Calu3 (cell line): ENCODE measurements around the gene GAS7. TPM values are rescaled to one million over a fixed set of nuclear protein-coding genes. Genes with fewer than 3 reads are reported as not detected.

Experiments
- BruUV-seq: library from RNA; stranded (reverse); fragments of 400-500 nt; replicated peaks from 2 replicates; lab custom pipeline; 2021; lab: Mats Ljungman, UMichigan
- CTCF ChIA-PET: fragments of 300-600 bp; sonication (Branson Sonifier 250); formaldehyde crosslinking; loops from one replicate; lab custom pipeline; 2022; ENCODE audit warnings: antibody characterized with exemption; lab: Charles Lee
- DNase-seq: peaks from one replicate; pipeline ENCODE4 v3.0.0; 2022
- H3K27ac Mint-ChIP-seq: one replicate; pipeline ENCODE4 v1.8.0; 2022; ENCODE audit warnings: mixed read lengths; ENCODE audit not compliant: unreplicated experiment
- H3K27me3 Mint-ChIP-seq: one replicate; pipeline ENCODE4 v1.8.0; 2022; ENCODE audit warnings: mixed read lengths; ENCODE audit not compliant: unreplicated experiment
- H3K36me3 Mint-ChIP-seq: one replicate; pipeline ENCODE4 v1.8.0; 2022; ENCODE audit warnings: mild to moderate bottlenecking, moderate library complexity, mixed read lengths; ENCODE audit not compliant: insufficient read depth, unreplicated experiment
- H3K4me1 Mint-ChIP-seq: one replicate; pipeline ENCODE4 v1.8.0; 2022; ENCODE audit warnings: mild to moderate bottlenecking, low read depth, mixed read lengths; ENCODE audit not compliant: unreplicated experiment
- H3K4me3 Mint-ChIP-seq: one replicate; pipeline ENCODE4 v1.8.0; 2022; ENCODE audit warnings: mild to moderate bottlenecking, low read depth, moderate library complexity, mixed read lengths; ENCODE audit not compliant: unreplicated experiment
- H3K9me3 Mint-ChIP-seq: one replicate; pipeline ENCODE4 v1.8.0; 2022; ENCODE audit warnings: low read depth, mixed read lengths; ENCODE audit not compliant: unreplicated experiment
- CTCF ChIP-seq: fragments of 200-600 bp; IDR thresholded peaks from one replicate; pipeline ENCODE4 v1.8.0; 2022; ENCODE audit warnings: antibody characterized with exemption; ENCODE audit not compliant: unreplicated experiment
- intact Hi-C: fragments of 100-400 bp; cut with micrococcal nuclease; formaldehyde crosslinking; loops from one replicate; pipeline ENCODE4 v1.10.0; 2022; ENCODE audit not compliant: unreplicated experiment
- total RNA-seq: library from RNA; stranded (reverse); gene quantifications from 2 replicates; pipeline ENCODE4 v1.2.3, GENCODE V29; 2022

GAS7 gene
- total RNA-seq, 1 experiment from 2014 or later = 0.42 TPM

- BruUV-seq = no TSS peak
These were observed 54.0 kb downstream of the GAS7 start for GRCh38 chr17:10144456-10144855.

GRCh38 chr17:10141436-10141835, 57.0 kb downstream of the GAS7 start:
- H3K27ac Mint-ChIP-seq = no peak overlapping the region
- no peaks in the 10 kb centered on the region for H3K4me1 Mint-ChIP-seq
- CTCF ChIA-PET = no interaction called here
- H3K27me3 Mint-ChIP-seq = no peaks in the 10 kb centered on the region
- no peaks in the 10 kb centered on the region for H3K9me3 Mint-ChIP-seq
- no peak for TF ChIP-seq CTCF
- no peak for DNase-seq
- no peak overlapping the region for H3K4me3 Mint-ChIP-seq
- H3K36me3 Mint-ChIP-seq = no peaks in the 10 kb centered on the region
- intact Hi-C loops = no loop called here
- no TSS peak for BruUV-seq

More at GRCh38 chr17:10144456-10144855, 54.0 kb downstream of the GAS7 start:
- intact Hi-C loops = no loop called here
- H3K9me3 Mint-ChIP-seq = no peaks in the 10 kb centered on the region
- DNase-seq = no peak
- no peaks in the 10 kb centered on the region for H3K36me3 Mint-ChIP-seq
- no peak for TF ChIP-seq CTCF
- no peak overlapping the region for H3K4me3 Mint-ChIP-seq
- H3K27ac Mint-ChIP-seq = no peak overlapping the region
- CTCF ChIA-PET = no interaction called here
- no peaks in the 10 kb centered on the region for H3K27me3 Mint-ChIP-seq
- H3K4me1 Mint-ChIP-seq = no peaks in the 10 kb centered on the region

GRCh38 chr17:10139577-10139976, 58.8 kb downstream of the GAS7 start:
- no peaks in the 10 kb centered on the region for H3K4me1 Mint-ChIP-seq
- no peaks in the 10 kb centered on the region for H3K36me3 Mint-ChIP-seq
- CTCF ChIA-PET = no interaction called here
- no peak overlapping the region for H3K4me3 Mint-ChIP-seq
- no TSS peak for BruUV-seq
- no peak for TF ChIP-seq CTCF
- H3K27me3 Mint-ChIP-seq = no peaks in the 10 kb centered on the region
- H3K27ac Mint-ChIP-seq = no peak overlapping the region
- DNase-seq = no peak
- intact Hi-C loops = no loop called here
- no peaks in the 10 kb centered on the region for H3K9me3 Mint-ChIP-seq

- no peak for TF ChIP-seq CTCF
- Mint-ChIP-seq H3K36me3 (no peaks in the 10 kb centered on the region), H3K27ac (no peak overlapping the region), H3K4me3 (no peak overlapping the region), H3K4me1 (no peaks in the 10 kb centered on the region), H3K27me3 (no peaks in the 10 kb centered on the region), H3K9me3 (no peaks in the 10 kb centered on the region)
- DNase-seq = no peak
- CTCF ChIA-PET = no interaction called here
- no TSS peak for BruUV-seq
- intact Hi-C loops = no loop called here
These were observed 62.0 kb downstream of the GAS7 start for GRCh38 chr17:10136258-10136981.
